ENCODE measurements around the gene WDR36. TPM values are rescaled to one million over a fixed set of nuclear protein-coding genes. Genes with fewer than 3 reads are reported as not detected.

WDR36 gene
- total RNA-seq, 1 donor from 2014 or later = 20.8 TPM

- no peak for DNase-seq
- Mint-ChIP-seq H3K36me3 (ENCODE audit: unreplicated experiment) (no peaks in the 10 kb centered on the region), H3K4me1 (ENCODE audit: low read depth, unreplicated experiment) (no peaks in the 10 kb centered on the region), H3K4me3 (ENCODE audit: unreplicated experiment) (no peak overlapping the region), H3K27me3 (ENCODE audit: unreplicated experiment) (peaks cover 9% of the 10 kb centered on the region), H3K9me3 (ENCODE audit: unreplicated experiment) (peaks cover 4% of the 10 kb centered on the region), H3K27ac (ENCODE audit: unreplicated experiment) (no peak overlapping the region)
- TF ChIP-seq, protein P1, sequence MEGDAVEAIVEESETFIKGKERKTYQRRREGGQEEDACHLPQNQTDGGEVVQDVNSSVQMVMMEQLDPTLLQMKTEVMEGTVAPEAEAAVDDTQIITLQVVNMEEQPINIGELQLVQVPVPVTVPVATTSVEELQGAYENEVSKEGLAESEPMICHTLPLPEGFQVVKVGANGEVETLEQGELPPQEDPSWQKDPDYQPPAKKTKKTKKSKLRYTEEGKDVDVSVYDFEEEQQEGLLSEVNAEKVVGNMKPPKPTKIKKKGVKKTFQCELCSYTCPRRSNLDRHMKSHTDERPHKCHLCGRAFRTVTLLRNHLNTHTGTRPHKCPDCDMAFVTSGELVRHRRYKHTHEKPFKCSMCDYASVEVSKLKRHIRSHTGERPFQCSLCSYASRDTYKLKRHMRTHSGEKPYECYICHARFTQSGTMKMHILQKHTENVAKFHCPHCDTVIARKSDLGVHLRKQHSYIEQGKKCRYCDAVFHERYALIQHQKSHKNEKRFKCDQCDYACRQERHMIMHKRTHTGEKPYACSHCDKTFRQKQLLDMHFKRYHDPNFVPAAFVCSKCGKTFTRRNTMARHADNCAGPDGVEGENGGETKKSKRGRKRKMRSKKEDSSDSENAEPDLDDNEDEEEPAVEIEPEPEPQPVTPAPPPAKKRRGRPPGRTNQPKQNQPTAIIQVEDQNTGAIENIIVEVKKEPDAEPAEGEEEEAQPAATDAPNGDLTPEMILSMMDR (IDR thresholded peaks at IDR 0.05; ENCODE audit: partially characterized antibody, unreplicated experiment) = no peak
Measured at GRCh38 chr5:111075520-111075919, 16.6 kb upstream of the WDR36 start.

DNA sequence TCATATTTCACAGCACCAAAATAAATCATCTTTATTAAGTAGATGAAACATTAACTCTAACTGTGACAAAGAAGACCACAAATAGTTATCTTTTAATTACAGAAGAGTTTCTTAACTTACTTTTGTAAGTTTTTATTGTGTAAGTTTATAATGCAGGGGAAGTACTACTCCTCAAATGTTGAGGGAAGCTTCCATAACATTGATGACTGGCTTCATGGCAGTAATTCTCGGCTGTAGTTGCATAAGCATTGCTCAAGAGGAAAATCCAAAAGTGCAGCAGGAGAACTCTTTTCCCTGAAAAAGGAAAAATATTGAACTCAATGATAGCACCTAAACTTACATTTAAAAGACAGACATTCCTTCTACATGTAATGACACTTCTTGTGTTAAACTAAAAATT, 16.1 kb upstream of the WDR36 start:
- TF ChIP-seq, protein P1 (IDR thresholded peaks at IDR 0.05; ENCODE audit: partially characterized antibody, unreplicated experiment) = no peak
- no peak for DNase-seq
- H3K4me1 Mint-ChIP-seq (ENCODE audit: low read depth, unreplicated experiment) = no peaks in the 10 kb centered on the region
- H3K27ac Mint-ChIP-seq (ENCODE audit: unreplicated experiment) = no peak overlapping the region
- H3K27me3 Mint-ChIP-seq (ENCODE audit: unreplicated experiment) = peaks cover 9% of the 10 kb centered on the region
- peaks cover 4% of the 10 kb centered on the region for H3K9me3 Mint-ChIP-seq (ENCODE audit: unreplicated experiment)
- no peak overlapping the region for H3K4me3 Mint-ChIP-seq (ENCODE audit: unreplicated experiment)
- no peaks in the 10 kb centered on the region for H3K36me3 Mint-ChIP-seq (ENCODE audit: unreplicated experiment)

GRCh38 chr5:111077678-111078077, 14.5 kb upstream of the WDR36 start:
- no peak overlapping the region for H3K4me3 Mint-ChIP-seq (ENCODE audit: unreplicated experiment)
- no peak overlapping the region for H3K27ac Mint-ChIP-seq (ENCODE audit: unreplicated experiment)
- H3K36me3 Mint-ChIP-seq (ENCODE audit: unreplicated experiment) = no peaks in the 10 kb centered on the region
- peaks cover 8% of the 10 kb centered on the region for H3K27me3 Mint-ChIP-seq (ENCODE audit: unreplicated experiment)
- no peak for DNase-seq
- TF ChIP-seq, protein P1 (IDR thresholded peaks at IDR 0.05; ENCODE audit: partially characterized antibody, unreplicated experiment) = no peak
- H3K4me1 Mint-ChIP-seq (ENCODE audit: low read depth, unreplicated experiment) = no peaks in the 10 kb centered on the region
- H3K9me3 Mint-ChIP-seq (ENCODE audit: unreplicated experiment) = peaks cover 4% of the 10 kb centered on the region

GRCh38 chr5:111079846-111080245, 12.3 kb upstream of the WDR36 start:
- peaks cover 4% of the 10 kb centered on the region for H3K9me3 Mint-ChIP-seq (ENCODE audit: unreplicated experiment)

GRCh38 chr5:111083323-111083722, 8.8 kb upstream of the WDR36 start:
- Mint-ChIP-seq H3K4me1 (ENCODE audit: low read depth, unreplicated experiment) (no peaks in the 10 kb centered on the region), H3K9me3 (ENCODE audit: unreplicated experiment) (no peaks in the 10 kb centered on the region), H3K27me3 (ENCODE audit: unreplicated experiment) (no peaks in the 10 kb centered on the region), H3K4me3 (ENCODE audit: unreplicated experiment) (no peak overlapping the region), H3K27ac (ENCODE audit: unreplicated experiment) (no peak overlapping the region), H3K36me3 (ENCODE audit: unreplicated experiment) (no peaks in the 10 kb centered on the region)
- TF ChIP-seq, protein P1 (IDR thresholded peaks at IDR 0.05; ENCODE audit: partially characterized antibody, unreplicated experiment) = no peak
- no peak for DNase-seq

More at GRCh38 chr5:111079846-111080245, 12.3 kb upstream of the WDR36 start:
- no peak for DNase-seq
- H3K4me1 Mint-ChIP-seq (ENCODE audit: low read depth, unreplicated experiment) = no peaks in the 10 kb centered on the region
- no peaks in the 10 kb centered on the region for H3K36me3 Mint-ChIP-seq (ENCODE audit: unreplicated experiment)
- H3K27me3 Mint-ChIP-seq (ENCODE audit: unreplicated experiment) = no peaks in the 10 kb centered on the region
- TF ChIP-seq, protein P1 (IDR thresholded peaks at IDR 0.05; ENCODE audit: partially characterized antibody, unreplicated experiment) = no peak
- H3K27ac Mint-ChIP-seq (ENCODE audit: unreplicated experiment) = no peak overlapping the region
- no peak overlapping the region for H3K4me3 Mint-ChIP-seq (ENCODE audit: unreplicated experiment)
